GM19099 (cell line): ENCODE results near the gene ORAI1.
A peak's percentile ranks its signal among the peaks of the same experiment; 100 is the strongest.

Experiments used
- POLR2A ChIP-seq: IDR thresholded peaks from 3 replicates; pipeline ENCODE4 v1.6.1; 2011; ENCODE audit warnings: low read depth; ENCODE audit not compliant: insufficient read length; ENCODE audit errors: extremely low read depth

The ORAI1 gene

DNA sequence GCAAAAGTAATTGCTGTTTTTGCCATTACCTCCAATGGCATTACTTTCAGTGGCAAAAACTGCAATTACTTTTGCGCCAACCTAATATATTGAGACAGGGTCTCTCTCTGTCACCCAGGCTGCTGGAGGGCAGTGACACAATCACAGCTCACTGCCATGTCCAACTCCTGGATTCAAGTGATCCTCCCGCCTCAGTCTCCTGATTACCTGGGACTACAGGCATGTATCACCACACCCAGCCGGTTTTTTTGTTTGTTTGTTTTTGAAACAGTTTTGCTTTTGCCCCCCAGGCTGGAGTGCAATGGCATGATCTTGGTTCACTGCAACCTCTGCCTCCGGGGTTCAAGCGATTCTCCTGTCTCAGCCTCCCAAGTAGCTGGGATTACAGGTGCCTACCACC, 29.8 kb upstream of the ORAI1 start:
- TF ChIP-seq POLR2A, result no peak

DNA sequence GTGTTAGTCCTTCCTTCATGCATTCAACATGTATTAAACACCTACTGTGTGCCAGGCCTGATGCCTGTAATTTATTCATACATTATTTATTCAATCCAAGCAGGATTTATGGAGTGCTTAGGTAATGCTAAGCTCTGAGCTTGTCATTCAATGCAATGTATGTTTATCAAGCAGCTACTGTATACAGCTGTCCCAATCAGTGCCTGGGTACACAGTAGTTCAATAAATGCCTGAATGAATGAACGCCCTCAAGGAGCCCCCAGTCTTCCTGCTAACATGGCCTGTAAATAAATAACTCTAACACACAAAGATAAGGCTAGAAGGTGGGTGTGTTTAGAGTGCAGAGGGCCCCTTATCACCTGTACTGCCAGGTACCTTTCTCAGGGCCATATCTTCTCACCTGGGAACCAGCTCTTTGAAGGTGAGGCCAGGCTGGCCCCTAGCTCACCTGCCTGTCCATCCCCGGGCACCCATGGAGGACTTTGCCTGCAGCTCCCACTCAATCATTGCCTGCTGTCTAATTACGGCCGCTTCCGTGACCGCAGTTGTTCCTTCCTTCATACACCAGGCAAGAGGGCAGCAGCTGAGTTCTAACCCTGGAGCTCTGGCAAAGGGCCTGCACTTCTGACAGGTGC, 25.5 kb upstream of the ORAI1 start:
- no peak for TF ChIP-seq POLR2A

- no peak for TF ChIP-seq POLR2A
Observed at GRCh38 chr12:121602766-121603165, 23.6 kb upstream of the ORAI1 start.

DNA sequence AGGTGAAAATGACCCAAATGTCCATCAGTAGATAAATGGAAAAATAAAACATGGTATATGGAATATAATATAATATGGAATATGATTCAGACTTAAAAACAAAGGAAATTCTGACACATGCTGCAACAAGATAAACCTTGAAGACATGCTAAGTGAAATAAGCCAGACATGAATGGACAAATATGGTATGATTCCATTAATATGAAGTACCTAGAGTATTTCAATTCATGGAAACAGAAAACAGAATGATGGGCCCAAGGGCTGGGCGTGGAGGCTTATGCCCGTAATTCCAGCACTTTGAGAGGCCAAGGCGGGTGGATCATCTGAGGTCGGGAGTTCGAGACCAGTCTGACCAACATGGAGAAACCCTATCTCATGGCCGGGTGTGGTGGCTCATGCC, 22.7 kb upstream of the ORAI1 start:
- TF ChIP-seq POLR2A, result no peak

DNA sequence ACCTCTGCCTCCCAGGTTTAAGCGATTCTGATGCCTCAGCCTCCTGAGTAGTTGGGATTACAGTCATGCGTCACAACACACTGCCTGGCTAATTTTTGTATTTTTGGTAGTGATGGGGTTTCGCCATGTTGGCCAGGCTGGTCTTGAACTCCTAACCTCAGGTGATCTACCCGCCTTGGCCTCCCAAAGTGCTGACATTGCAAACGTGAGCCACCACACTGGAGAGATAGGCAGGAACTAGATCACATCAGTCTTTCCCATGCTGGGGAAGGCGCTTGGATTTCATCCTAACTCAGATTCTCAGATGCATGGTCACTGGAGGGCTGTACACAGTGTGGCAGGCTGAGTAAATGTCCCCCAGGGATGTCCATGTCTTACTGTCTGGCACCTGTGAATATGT, 18.0 kb upstream of the ORAI1 start:
- TF ChIP-seq POLR2A, result no peak

GRCh38 chr12:121610239-121611149, 15.8 kb upstream of the ORAI1 start:
- no peak for TF ChIP-seq POLR2A

GRCh38 chr12:121611306-121611705, 15.0 kb upstream of the ORAI1 start:
- no peak for TF ChIP-seq POLR2A

GRCh38 chr12:121613462-121613861, 12.9 kb upstream of the ORAI1 start:
- no peak for TF ChIP-seq POLR2A

DNA sequence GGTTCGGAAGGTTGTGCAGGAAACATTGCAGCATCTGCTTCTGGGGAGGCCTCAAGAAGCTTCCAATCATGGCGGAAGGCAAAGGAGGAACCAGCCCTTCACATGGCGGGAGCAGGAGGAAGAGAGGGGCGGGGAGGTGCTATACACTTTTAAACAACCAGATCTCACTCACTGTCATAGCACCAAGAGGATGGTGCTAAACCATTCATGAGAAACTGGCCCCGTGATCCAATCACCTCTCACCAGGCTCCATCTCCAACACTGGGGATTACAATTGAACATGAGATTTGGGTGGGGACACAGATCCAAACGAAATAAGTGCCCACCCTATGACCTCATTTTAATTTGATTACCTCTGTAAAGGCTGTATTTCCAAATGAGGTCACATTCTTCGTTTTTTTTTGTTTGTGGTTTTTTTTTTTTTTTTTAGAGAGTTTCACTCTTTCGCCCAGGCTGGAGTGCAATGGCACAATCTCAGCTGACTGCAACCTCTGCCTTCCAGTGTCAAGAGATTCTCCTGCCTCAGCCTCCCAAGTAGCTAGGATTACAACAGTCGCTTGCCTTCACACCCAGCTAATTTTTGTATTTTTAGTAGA, 11.4 kb upstream of the ORAI1 start:
- no peak for TF ChIP-seq POLR2A

- no peak for TF ChIP-seq POLR2A
Observed at GRCh38 chr12:121618659-121619233, 7.6 kb upstream of the ORAI1 start.

DNA sequence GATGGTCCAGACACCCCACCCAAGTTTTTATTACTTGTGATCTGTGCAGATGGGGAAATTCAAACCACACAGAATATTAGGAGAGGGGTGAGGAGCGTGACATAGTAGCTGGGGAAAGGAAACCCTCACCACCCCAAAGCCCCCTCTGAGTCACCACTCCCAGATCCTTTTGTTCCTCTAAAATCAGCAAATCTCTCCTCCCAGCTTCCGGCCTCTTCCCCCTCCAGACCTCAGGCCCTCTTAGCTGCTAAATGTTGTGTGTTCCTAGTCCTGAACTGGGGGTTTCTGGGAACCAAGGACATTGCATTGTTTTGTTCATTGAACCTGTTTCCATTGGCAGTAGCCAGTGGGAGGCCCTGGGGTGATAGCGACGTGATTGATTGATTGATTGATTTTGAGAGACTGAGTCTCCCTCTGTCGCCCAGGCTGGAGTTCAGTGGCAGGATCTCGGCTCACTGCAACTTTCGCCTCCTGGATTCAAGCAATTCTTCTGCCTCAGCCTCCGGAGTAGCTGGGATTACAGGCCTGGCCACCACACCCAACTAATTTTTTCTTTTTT, 5.9 kb upstream of the ORAI1 start:
- TF ChIP-seq POLR2A, result no peak

- peak; percentile 50 for TF ChIP-seq POLR2A
Observed at GRCh38 chr12:121626853-121627640, 717 bp downstream of the ORAI1 start.

DNA sequence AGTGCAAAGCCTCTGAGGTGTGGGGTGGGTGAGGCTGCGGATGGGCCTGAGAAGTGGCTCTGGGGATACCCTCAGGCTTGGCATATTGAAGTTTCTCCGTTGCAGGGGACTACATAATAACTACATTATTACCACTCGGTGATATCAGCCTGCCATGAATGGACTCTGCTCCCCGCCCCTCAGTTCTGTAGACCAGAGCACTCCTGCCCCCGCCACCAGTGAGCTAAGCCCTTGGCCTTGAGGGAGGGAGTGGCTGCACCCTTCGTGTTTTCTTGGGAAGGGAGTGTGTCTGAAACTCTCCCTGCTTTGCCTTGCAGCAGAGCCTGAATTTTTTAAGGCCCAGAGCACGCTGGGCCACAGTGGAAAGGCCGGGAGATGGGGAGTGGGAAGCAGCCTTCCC, 1.7 kb downstream of the ORAI1 start:
- TF ChIP-seq POLR2A, result no peak

DNA sequence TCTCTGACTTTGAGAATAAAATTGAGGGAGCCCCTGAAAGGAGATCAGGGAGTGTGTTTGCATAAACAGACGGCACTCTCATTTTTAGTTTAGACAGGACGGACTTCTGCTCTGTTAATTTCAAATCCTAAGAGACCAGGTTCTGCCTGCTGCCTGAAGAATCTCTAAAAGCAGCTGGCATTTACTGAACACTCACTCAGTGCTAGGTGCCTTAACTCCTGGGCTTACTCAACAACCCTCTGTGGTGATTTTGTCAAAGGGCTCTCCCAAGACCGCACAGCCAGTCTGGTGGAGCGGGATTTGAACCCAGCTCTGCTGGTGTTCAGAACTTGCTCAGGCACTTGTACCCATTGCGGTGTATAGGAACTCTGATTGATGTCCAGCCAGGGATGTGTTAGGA, 2.2 kb downstream of the ORAI1 start:
- no peak for TF ChIP-seq POLR2A

DNA sequence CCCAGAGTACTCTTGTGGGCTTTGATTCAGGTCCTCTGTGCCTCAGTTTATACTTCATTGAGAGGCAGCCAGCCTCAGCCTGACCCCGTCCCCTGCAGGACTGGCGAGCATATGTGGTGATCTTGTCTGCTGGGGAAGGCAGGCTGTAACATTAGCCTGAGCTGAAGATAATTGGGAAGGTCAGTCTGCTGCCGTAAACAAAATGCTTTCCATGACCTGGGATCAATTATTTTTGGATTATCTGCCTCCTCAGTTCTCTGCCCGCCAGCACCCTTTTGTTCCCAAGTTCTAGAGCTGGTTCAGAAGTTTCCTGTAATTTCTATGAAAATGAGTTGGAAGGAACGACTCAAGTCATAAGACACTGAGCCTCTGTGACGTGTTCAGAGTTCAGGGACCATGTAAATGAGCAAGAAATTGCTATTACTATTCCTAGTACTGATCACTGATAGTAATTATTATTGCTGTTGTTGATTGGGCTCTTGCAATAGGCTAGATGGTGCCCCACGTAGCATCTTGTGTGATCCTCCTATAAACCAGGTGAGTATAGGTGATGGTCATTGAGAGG, 4.5 kb downstream of the ORAI1 start:
- TF ChIP-seq POLR2A, result no peak
